WTC11 (cell line): ENCODE results near the gene C10orf120. TPM values are rescaled to one million over a fixed set of nuclear protein-coding genes. Genes with fewer than 3 reads are reported as not detected.

Experiments
- ATAC-seq: fragments of 200-7000 bp; cut with Tn5 transposase; 2 replicates; pipeline ENCODE4 v1.10.0; 2021; ENCODE audit warnings: mild to moderate bottlenecking, moderate library complexity
- CTCF ChIA-PET: fragments of 300-600 bp; sonication (Branson Sonifier 250); formaldehyde crosslinking; loops from one replicate; lab custom pipeline; 2021; ENCODE audit warnings: antibody characterized with exemption; lab: Charles Lee
- POLR2A ChIA-PET: fragments of 350-600 bp; sonication (Branson Sonifier 250); formaldehyde crosslinking; loops from one replicate; lab custom pipeline; 2021; ENCODE audit warnings: antibody characterized with exemption; lab: Charles Lee
- DNase-seq: peaks from one replicate; pipeline ENCODE4 v3.0.0; 2021; ENCODE audit warnings: low spot score
- H3K27ac Mint-ChIP-seq: 2 replicates; pipeline ENCODE4 v1.8.0; 2021; ENCODE audit warnings: mixed read lengths
- H3K27me3 Mint-ChIP-seq: 2 replicates; pipeline ENCODE4 v1.8.0; 2021; ENCODE audit warnings: low read depth, mild to moderate bottlenecking, moderate library complexity, mixed read lengths
- H3K36me3 Mint-ChIP-seq: 2 replicates; pipeline ENCODE4 v1.8.0; 2021; ENCODE audit warnings: mixed read lengths
- H3K4me1 Mint-ChIP-seq: 2 replicates; pipeline ENCODE4 v1.8.0; 2022; ENCODE audit warnings: mixed read lengths
- H3K4me3 Mint-ChIP-seq: 2 replicates; pipeline ENCODE4 v1.8.0; 2021; ENCODE audit warnings: mild to moderate bottlenecking, moderate library complexity, mixed read lengths
- H3K9me3 Mint-ChIP-seq: 2 replicates; pipeline ENCODE4 v1.8.0; 2021; ENCODE audit warnings: mixed read lengths
- ATF1 ChIP-seq: sonication (generic); formaldehyde crosslinking; IDR thresholded peaks from 2 replicates; pipeline ENCODE4 v1.8.1; 2023; ENCODE audit warnings: mild to moderate bottlenecking, moderate library complexity, missing genetic modification reagents
- CBFB ChIP-seq: sonication (generic); formaldehyde crosslinking; IDR thresholded peaks from 2 replicates; pipeline ENCODE4 v1.8.1; 2022; ENCODE audit warnings: mild to moderate bottlenecking, low read depth, missing genetic modification reagents
- CREM ChIP-seq: sonication (generic); formaldehyde crosslinking; IDR thresholded peaks from 2 replicates; pipeline ENCODE4 v1.8.1; 2022; ENCODE audit warnings: mild to moderate bottlenecking, missing genetic modification reagents, moderate library complexity
- GRHL2 ChIP-seq: fragments of 250-450 bp; sonication (Bioruptor Pico); IDR thresholded peaks from 2 replicates; pipeline ENCODE4 v1.8.0; 2022; ENCODE audit warnings: mild to moderate bottlenecking, moderate library complexity; ENCODE audit not compliant: insufficient replicate concordance, severe bottlenecking
- IRF2 ChIP-seq: sonication (generic); formaldehyde crosslinking; IDR thresholded peaks from 2 replicates; pipeline ENCODE4 v1.8.0; 2022; ENCODE audit warnings: low read depth, missing genetic modification reagents, borderline replicate concordance
- MXD4 ChIP-seq: fragments of 250-450 bp; sonication (Bioruptor Pico); IDR thresholded peaks from 2 replicates; pipeline ENCODE4 v1.8.0; 2021; ENCODE audit warnings: mild to moderate bottlenecking, moderate library complexity, borderline replicate concordance
- NFE2L1 ChIP-seq: sonication (generic); formaldehyde crosslinking; IDR thresholded peaks from 2 replicates; pipeline ENCODE4 v1.8.1; 2023; ENCODE audit warnings: missing genetic modification reagents
- RELA ChIP-seq: sonication (generic); formaldehyde crosslinking; IDR thresholded peaks from 2 replicates; pipeline ENCODE4 v1.8.1; 2022; ENCODE audit warnings: missing genetic modification reagents, mild to moderate bottlenecking, borderline replicate concordance
- SOX15 ChIP-seq: fragments of 250-450 bp; sonication (Bioruptor Pico); IDR thresholded peaks from 2 replicates; pipeline ENCODE4 v1.9.0; 2021; ENCODE audit warnings: mild to moderate bottlenecking
- SP1 ChIP-seq: sonication (generic); formaldehyde crosslinking; conservative IDR thresholded peaks from 2 replicates; pipeline ENCODE4 v1.8.1; 2022; ENCODE audit warnings: missing genetic modification reagents
- ZNF396 ChIP-seq: fragments of 250-450 bp; sonication (Bioruptor Pico); IDR thresholded peaks from 2 replicates; pipeline ENCODE4 v1.8.0; 2021; ENCODE audit warnings: mild to moderate bottlenecking, moderate library complexity, borderline replicate concordance
- ZNF423 ChIP-seq: fragments of 250-450 bp; sonication (Bioruptor Pico); IDR thresholded peaks from 2 replicates; pipeline ENCODE4 v2.1.2; 2022; ENCODE audit warnings: mild to moderate bottlenecking, moderate library complexity
- total RNA-seq: library from RNA; stranded (reverse); gene quantifications from 3 replicates; pipeline ENCODE4 v1.2.3, GENCODE V29; 2021
- TF ChIP-seq, protein P1 (sequence below): fragments of 200-600 bp; IDR thresholded peaks from 2 replicates; pipeline ENCODE4 v1.8.0; 2022; ENCODE audit warnings: antibody characterized with exemption
- TF ChIP-seq, protein P2 (sequence below): sonication (generic); formaldehyde crosslinking; IDR thresholded peaks from 2 replicates; pipeline ENCODE4 v1.8.1; 2023; ENCODE audit warnings: mild to moderate bottlenecking, missing genetic modification reagents, borderline replicate concordance
- TF ChIP-seq, protein P3 (sequence below): sonication (generic); formaldehyde crosslinking; IDR thresholded peaks from 2 replicates; pipeline ENCODE4 v1.8.0; 2022; ENCODE audit warnings: missing genetic modification reagents
- TF ChIP-seq, protein P4 (sequence below): sonication (generic); formaldehyde crosslinking; IDR thresholded peaks from 2 replicates; pipeline ENCODE4 v1.8.1; 2023; ENCODE audit warnings: mild to moderate bottlenecking, missing genetic modification reagents
- TF ChIP-seq, protein P5 (sequence below): fragments of 250-450 bp; sonication (Bioruptor Pico); conservative IDR thresholded peaks from 2 replicates; pipeline ENCODE4 v1.9.0; 2021; ENCODE audit warnings: mild to moderate bottlenecking

The C10orf120 gene
- total RNA-seq, 1 experiment from 2014 or later, result not detected

DNA sequence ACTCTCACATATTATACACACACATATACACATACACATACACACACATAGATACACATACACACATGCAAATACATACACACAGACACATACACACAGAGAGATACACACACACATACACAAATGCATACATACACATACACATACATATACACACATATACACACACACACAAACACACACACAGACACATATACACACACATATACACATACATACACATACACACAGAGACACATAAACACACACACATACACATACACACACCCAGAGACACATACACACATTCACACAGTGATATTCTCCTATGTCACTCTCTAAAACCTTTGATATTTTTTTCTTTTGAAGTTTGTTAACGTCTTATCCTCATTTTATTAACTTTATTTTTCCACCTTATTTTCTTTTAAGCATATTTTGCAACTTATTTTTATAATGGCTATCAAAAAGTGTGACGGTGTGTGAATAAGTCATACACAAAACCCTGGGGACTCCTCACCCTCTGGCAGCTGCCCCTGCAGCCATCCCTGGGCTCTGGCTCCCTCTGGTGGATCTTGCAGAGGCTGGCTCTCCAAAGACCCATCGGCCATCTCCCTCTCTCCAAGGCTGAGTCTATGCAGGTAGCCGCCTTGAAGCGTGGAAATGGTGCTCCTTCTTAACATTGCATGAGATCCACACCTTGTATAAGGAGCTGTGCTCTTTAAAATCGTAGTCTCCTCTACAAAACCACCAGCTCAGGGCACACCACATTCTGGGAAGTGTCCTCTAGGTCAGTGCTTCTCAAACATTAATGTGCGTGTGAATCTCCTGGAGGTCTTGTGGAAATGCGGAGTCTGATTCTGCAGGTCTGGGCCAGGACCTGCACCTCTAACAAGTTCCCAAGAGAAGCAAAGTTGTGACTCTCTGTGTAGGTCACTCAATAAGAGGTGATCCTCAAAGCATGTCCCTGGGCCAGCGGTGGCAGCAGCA is 4.1 kb upstream of the C10orf120 start:
- POLR2A ChIA-PET, result no interaction called here
- Mint-ChIP-seq H3K27ac (no peak overlapping the region), H3K4me1 (peaks cover 16% of the 10 kb centered on the region), H3K9me3 (no peaks in the 10 kb centered on the region), H3K27me3 (no peaks in the 10 kb centered on the region; the same call in 1 of the 2 replicates), H3K36me3 (no peaks in the 10 kb centered on the region), H3K4me3 (no peak overlapping the region)
- CTCF ChIA-PET, result interaction anchor here (0.6 to 2.3 kb wide), 9 partner anchors 11 to 1390 kb away, joined by 3 to 16 read pairs (median 3); no protein-coding TSS in a partner anchor
- ATAC-seq (peak; percentile 96), DNase-seq (peak; percentile 87)
- TF ChIP-seq SP1 (CRISPR knock-in tag), result no peak
- TF ChIP-seq NFE2L1 (CRISPR knock-in tag), result no peak
- TF ChIP-seq GRHL2 (CRISPR knock-in tag), result no peak
- TF ChIP-seq, protein P1, sequence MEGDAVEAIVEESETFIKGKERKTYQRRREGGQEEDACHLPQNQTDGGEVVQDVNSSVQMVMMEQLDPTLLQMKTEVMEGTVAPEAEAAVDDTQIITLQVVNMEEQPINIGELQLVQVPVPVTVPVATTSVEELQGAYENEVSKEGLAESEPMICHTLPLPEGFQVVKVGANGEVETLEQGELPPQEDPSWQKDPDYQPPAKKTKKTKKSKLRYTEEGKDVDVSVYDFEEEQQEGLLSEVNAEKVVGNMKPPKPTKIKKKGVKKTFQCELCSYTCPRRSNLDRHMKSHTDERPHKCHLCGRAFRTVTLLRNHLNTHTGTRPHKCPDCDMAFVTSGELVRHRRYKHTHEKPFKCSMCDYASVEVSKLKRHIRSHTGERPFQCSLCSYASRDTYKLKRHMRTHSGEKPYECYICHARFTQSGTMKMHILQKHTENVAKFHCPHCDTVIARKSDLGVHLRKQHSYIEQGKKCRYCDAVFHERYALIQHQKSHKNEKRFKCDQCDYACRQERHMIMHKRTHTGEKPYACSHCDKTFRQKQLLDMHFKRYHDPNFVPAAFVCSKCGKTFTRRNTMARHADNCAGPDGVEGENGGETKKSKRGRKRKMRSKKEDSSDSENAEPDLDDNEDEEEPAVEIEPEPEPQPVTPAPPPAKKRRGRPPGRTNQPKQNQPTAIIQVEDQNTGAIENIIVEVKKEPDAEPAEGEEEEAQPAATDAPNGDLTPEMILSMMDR, result peak; percentile 75
- TF ChIP-seq ZNF396 (CRISPR knock-in tag), result no peak
- TF ChIP-seq, protein P2, sequence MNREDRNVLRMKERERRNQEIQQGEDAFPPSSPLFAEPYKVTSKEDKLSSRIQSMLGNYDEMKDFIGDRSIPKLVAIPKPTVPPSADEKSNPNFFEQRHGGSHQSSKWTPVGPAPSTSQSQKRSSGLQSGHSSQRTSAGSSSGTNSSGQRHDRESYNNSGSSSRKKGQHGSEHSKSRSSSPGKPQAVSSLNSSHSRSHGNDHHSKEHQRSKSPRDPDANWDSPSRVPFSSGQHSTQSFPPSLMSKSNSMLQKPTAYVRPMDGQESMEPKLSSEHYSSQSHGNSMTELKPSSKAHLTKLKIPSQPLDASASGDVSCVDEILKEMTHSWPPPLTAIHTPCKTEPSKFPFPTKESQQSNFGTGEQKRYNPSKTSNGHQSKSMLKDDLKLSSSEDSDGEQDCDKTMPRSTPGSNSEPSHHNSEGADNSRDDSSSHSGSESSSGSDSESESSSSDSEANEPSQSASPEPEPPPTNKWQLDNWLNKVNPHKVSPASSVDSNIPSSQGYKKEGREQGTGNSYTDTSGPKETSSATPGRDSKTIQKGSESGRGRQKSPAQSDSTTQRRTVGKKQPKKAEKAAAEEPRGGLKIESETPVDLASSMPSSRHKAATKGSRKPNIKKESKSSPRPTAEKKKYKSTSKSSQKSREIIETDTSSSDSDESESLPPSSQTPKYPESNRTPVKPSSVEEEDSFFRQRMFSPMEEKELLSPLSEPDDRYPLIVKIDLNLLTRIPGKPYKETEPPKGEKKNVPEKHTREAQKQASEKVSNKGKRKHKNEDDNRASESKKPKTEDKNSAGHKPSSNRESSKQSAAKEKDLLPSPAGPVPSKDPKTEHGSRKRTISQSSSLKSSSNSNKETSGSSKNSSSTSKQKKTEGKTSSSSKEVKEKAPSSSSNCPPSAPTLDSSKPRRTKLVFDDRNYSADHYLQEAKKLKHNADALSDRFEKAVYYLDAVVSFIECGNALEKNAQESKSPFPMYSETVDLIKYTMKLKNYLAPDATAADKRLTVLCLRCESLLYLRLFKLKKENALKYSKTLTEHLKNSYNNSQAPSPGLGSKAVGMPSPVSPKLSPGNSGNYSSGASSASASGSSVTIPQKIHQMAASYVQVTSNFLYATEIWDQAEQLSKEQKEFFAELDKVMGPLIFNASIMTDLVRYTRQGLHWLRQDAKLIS (CRISPR knock-in tag), result no peak
- TF ChIP-seq CREM (CRISPR knock-in tag), result no peak

DNA sequence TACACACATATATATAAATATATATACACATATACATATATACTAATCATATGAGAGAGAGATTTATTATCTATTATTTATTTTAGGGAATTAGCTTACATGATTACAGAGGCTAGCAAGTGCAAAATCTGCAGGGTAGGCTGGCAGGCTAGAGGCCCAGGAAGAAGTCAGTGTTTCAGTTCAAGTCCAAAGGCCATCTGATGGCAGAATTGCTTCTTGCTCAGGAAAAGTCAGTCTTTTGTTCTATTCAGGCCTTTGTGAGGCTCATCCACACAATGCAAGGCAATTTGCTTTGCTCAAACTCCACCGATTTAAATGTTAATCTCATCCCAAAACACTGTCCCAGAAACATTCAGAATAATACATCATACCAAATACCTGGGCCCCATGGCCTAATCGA is 2.6 kb upstream of the C10orf120 start:
- DNase-seq (no peak), ATAC-seq (no peak)
- Mint-ChIP-seq H3K4me1 (peaks cover 9% of the 10 kb centered on the region; the same call in 1 of the 2 replicates), H3K4me3 (no peak overlapping the region), H3K27me3 (no peaks in the 10 kb centered on the region; the same call in 1 of the 2 replicates), H3K9me3 (no peaks in the 10 kb centered on the region), H3K27ac (no peak overlapping the region), H3K36me3 (no peaks in the 10 kb centered on the region)
- POLR2A ChIA-PET, result no interaction called here
- no peak for TF ChIP-seq CBFB (CRISPR knock-in tag)
- TF ChIP-seq MXD4 (CRISPR knock-in tag), result no peak
- no peak for TF ChIP-seq SOX15
- TF ChIP-seq IRF2, result no peak
- no peak for TF ChIP-seq RELA
- TF ChIP-seq ZNF423 (CRISPR knock-in tag), result no peak
- TF ChIP-seq ATF1 (CRISPR knock-in tag), result no peak
- TF ChIP-seq, protein P3, sequence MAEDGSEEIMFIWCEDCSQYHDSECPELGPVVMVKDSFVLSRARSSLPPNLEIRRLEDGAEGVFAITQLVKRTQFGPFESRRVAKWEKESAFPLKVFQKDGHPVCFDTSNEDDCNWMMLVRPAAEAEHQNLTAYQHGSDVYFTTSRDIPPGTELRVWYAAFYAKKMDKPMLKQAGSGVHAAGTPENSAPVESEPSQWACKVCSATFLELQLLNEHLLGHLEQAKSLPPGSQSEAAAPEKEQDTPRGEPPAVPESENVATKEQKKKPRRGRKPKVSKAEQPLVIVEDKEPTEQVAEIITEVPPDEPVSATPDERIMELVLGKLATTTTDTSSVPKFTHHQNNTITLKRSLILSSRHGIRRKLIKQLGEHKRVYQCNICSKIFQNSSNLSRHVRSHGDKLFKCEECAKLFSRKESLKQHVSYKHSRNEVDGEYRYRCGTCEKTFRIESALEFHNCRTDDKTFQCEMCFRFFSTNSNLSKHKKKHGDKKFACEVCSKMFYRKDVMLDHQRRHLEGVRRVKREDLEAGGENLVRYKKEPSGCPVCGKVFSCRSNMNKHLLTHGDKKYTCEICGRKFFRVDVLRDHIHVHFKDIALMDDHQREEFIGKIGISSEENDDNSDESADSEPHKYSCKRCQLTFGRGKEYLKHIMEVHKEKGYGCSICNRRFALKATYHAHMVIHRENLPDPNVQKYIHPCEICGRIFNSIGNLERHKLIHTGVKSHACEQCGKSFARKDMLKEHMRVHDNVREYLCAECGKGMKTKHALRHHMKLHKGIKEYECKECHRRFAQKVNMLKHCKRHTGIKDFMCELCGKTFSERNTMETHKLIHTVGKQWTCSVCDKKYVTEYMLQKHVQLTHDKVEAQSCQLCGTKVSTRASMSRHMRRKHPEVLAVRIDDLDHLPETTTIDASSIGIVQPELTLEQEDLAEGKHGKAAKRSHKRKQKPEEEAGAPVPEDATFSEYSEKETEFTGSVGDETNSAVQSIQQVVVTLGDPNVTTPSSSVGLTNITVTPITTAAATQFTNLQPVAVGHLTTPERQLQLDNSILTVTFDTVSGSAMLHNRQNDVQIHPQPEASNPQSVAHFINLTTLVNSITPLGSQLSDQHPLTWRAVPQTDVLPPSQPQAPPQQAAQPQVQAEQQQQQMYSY (CRISPR knock-in tag), result no peak
- TF ChIP-seq, protein P4, sequence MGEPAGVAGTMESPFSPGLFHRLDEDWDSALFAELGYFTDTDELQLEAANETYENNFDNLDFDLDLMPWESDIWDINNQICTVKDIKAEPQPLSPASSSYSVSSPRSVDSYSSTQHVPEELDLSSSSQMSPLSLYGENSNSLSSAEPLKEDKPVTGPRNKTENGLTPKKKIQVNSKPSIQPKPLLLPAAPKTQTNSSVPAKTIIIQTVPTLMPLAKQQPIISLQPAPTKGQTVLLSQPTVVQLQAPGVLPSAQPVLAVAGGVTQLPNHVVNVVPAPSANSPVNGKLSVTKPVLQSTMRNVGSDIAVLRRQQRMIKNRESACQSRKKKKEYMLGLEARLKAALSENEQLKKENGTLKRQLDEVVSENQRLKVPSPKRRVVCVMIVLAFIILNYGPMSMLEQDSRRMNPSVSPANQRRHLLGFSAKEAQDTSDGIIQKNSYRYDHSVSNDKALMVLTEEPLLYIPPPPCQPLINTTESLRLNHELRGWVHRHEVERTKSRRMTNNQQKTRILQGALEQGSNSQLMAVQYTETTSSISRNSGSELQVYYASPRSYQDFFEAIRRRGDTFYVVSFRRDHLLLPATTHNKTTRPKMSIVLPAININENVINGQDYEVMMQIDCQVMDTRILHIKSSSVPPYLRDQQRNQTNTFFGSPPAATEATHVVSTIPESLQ (CRISPR knock-in tag), result no peak
- TF ChIP-seq, protein P5, sequence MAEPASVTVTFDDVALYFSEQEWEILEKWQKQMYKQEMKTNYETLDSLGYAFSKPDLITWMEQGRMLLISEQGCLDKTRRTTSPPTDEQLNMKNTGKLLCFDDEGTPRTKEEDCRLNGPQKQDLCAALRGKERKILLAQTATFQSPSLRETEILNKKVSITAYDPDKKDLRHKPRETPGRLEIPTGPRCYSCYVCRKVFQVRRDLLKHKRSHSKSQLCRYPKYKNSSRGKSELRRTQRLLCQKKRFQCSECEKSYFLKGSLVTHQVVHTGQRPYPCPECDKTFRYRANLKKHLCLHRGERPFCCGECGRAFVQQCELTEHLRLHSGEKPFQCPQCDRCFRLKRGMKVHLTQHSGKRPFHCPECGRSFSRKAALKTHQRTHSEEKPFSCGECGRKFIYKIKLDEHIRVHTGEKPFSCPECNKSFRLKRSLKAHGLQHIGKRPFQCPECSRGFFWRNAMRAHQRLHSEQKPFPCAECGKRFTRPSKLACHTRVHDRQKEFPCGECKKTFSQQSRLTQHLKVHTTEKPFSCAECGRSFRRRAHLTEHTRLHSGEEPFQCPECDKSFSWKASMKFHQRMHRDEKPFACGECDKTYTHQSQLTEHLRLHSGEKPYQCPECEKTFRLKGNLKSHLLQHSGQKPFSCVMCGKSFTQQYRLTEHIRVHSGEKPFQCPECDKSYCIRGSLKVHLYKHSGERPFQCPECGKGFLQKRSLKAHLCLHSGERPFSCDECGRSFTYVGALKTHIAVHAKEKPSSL, result no peak
- CTCF ChIA-PET, result interaction anchor here (1.1 kb wide), 1 partner anchor 122 kb away, joined by 3 read pairs; no protein-coding TSS in a partner anchor
